SHP77 (cell line): ENCODE measurements around the gene FNBP1L.

Experiments used
- DNase-seq, 2 experiments: peaks; one replicate each; lab custom pipeline; 2025; lab: John Stamatoyannopoulos, UW

Gene FNBP1L

DNA sequence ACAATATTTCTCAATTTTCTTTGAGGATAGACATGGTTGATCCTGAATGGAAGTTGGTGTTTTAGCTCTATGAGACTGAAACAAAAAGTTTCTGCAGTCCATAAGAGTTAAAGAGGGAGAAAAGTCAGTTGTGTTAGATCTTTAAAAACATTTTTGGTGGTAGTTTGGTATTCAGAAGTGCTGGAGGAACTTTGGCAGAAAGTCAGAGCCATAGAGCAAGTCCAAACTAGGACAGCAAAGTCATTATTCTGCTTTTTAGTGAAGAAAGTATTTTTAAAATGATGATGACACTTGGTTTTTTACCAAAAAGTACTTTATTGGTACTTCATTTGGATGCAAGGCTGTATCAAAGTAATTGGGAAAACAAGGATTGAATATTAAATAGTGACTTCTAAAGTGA is 41.8 kb downstream of the FNBP1L start:
- no peak for DNase-seq

GRCh38 chr1:93490357-93490756 is 42.4 kb downstream of the FNBP1L start:
- DNase-seq = no peak

GRCh38 chr1:93495911-93496310 is 48.0 kb downstream of the FNBP1L start:
- no peak for DNase-seq

DNA sequence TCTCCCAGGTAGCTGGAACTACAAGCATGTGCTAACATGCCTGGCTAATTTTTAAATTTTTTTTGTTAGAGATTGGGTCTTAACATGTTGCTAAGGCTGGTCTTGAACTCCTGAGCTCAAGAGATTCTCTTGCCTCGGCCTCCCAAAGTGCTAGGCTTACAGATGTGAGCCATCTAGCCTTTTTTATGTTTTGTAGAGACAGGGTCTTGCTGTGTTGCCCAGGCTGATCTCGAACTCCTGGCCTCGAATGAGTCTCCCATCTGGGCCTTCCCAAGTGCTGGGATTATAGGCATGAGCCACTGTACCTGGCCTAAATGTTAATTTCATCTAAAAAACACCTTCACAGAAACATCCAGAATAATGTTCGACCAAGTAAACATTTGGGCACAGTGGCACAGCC is 48.6 kb downstream of the FNBP1L start:
- no peak for DNase-seq

DNA sequence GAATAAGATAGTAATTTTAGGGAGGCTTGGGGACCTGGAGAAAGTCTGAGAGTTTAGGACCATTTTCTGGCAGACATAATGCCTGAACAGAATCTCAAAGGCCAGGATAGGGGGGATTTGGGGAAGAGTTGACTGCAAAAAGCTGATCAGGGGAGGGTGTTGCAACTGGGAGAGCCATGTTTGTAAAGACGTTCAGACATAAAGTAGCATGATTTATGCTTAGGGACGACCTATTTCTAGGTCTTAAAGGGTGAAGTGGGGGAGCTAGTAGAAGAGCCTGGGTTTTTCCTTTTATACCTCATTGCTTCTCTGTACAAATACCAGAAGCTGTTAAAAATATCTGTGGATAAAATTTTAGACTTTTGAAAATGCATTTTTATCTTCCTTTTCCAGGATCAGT is 51.2 kb downstream of the FNBP1L start:
- no peak for DNase-seq

DNA sequence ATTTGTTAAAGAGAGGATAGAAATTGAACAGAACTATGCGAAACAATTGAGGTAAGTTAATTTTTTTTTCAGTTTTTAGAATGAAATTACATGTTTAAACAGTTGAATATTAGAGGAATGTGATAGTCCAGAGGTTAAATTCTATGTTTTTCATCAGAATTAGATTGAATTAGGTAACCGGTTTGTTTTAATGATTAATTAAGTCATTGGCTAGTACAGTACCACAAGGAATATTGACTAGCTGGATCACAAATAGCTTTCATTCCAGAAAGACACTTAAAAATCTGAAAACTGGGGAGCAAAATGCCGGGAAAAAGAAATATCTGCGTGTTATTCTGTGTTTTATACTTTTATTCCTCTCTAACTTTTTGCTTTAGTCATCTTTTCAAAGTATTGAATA is 51.6 kb downstream of the FNBP1L start:
- DNase-seq = no peak

DNA sequence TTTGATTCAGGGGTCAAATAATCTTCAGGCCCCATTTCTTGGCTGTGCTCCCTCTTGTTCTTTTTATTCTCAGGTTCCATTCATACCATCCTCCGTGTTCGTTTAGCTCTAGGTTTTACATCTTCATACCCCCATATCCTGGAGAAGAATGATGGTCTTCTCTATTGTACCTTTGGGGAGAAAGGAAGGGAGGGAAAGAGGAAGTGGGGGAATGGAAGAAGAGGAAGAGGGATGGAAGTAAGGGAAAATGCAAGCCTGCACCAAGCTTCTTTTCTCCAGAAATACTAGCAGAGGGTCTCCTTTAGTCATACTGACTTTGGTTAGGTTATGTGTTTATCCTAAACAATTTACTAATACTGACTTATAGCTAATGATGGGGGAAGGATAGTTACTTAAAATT is 52.4 kb downstream of the FNBP1L start:
- DNase-seq = no peak

- DNase-seq = no peak
Measured at GRCh38 chr1:93501399-93501798, 53.5 kb downstream of the FNBP1L start.

- no peak for DNase-seq
Measured at GRCh38 chr1:93501829-93502369, 54.0 kb downstream of the FNBP1L start.

DNA sequence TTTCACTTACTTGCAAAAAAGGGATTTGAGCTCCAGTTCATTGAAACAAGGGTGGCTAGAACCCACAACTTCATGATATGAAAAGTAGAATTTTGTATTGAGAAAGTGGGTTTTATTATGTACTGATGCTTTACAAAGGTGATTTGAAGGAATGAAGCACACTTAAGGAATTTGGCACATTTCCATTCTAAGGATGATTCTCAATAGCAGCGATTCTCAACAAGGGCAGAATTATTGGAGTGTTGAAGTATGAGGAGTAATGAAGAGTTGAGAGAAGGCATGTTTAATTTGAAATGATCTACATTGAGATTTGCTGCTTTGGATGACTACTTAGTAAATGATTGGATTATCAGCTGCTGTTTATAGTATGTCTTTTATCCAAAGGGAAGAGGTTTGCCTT is 54.7 kb downstream of the FNBP1L start:
- DNase-seq = no peak

GRCh38 chr1:93503163-93503562 is 55.2 kb downstream of the FNBP1L start:
- DNase-seq = no peak

GRCh38 chr1:93503816-93504215 is 55.9 kb downstream of the FNBP1L start:
- no peak for DNase-seq

DNA sequence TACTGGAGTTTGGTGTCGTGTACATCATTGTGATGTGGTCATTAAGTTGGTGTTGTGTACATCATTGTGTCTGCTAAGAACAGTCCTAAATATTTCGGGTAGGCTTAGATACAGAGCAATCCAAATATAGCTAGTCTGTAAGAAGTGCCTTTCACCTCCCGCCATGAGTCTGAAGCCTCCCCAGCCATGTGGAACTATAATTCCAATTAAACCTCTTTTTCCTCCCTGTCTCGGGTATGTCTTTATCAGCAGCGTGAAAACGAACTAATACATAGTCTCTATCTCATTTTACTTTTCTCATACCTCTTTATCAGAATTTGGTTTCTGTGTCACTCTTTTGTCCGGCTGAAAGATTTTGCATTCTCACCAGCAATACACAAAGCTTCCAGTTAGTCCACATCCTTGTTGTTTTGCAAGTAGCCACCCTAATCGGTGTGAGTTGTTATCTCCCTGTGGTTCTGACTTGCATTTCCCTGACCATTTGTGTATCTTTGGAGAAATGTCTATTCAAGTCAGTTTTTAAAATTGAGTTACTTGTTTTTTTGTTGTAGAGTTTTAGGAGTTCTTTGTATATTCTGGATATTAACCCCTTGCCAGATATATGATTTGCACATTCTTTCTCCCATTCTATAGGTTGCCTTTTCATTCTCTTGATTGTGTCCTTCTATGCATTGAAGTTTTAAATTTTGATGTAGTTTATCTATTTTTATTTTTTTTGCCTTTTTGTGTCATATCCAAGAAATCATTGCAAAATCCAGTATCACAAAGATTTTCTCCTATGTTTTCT is 56.5 kb downstream of the FNBP1L start:
- no peak for DNase-seq

DNA sequence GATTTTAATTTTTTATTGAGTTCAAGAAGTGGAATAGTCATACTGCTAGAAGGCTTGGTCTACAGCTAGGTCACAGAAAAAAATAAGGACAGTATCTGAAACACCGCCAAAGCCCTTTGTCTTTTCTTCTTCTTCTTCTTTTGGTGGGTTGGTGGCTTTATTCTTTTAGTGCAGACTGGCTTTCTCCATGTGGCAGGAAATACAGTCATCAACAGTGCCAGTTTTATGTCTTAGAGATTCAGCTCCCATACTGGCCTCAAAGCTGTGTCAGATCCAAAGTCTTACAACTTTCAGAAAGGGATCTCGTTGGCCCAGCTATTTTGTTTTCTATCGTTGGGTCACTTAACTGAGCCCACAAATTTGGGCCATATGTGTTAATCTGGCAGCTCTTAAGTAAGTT is 58.2 kb downstream of the FNBP1L start:
- no peak for DNase-seq

- DNase-seq = no peak
Measured at GRCh38 chr1:93516164-93516563, 68.2 kb downstream of the FNBP1L start.

DNA sequence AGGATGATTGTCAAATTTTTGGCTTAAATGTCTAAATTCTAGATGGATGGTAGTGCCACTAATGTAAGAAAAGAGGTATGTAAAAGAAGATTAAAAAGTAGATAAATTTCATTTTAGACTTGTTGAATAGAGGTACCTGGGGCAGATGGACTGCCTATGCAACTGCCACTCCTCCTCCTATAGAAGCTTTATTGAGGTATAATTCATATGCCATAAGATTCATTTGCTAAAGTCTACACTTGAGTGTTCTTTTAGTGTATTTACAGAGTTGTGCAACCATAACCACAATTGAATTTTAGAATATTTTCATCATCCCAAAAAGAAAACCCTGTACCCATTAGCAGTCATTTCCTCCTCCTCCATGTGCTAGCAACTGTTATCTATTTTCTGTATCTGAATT is 70.6 kb downstream of the FNBP1L start:
- no peak for DNase-seq

GRCh38 chr1:93519199-93519829 is 71.4 kb downstream of the FNBP1L start:
- no peak for DNase-seq

GRCh38 chr1:93521618-93522017 is 73.7 kb downstream of the FNBP1L start:
- DNase-seq = no peak

- no peak for DNase-seq
Measured at GRCh38 chr1:93522721-93523120, 74.8 kb downstream of the FNBP1L start.

- no peak for DNase-seq
Measured at GRCh38 chr1:93525431-93525830, 77.5 kb downstream of the FNBP1L start.

- no peak for DNase-seq
Measured at GRCh38 chr1:93526431-93526830, 78.5 kb downstream of the FNBP1L start.

DNA sequence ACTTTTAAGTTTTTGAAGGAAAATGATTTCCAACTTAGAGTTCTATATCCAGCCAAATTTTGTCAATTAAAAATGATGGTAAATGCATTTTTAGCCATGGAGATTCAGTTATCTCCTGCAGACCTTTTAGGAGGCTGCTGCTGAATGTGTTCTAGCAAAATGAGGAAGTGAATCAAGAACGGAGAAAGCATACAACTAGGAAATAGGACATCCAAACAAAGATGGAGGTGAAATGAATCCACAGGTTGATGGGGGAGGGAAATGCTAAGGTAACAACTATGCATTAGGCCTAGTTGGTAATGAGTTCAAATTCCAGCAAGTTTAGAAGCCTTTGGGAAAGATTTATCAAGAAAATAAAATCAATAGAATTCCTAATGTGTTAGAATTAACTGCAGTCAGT is 80.5 kb downstream of the FNBP1L start:
- DNase-seq = no peak

DNA sequence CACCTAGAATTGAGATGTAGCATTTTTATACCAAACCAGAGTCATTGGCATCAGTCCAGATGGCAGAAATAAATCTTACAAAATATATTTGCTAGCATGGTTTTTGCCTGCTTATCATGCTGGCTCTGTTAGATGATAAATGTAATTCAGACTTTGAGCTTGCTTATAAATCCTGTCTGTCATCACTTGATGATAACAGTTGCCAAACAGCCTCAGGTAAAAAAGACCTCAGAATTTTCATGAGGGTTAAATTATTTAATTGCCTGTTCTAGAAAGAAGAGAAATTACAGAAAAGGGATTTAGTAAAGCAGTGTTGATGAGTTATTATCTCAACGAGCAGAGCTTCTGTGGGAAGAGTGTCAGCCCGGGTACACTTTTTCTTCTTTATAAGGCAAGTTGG is 83.3 kb downstream of the FNBP1L start:
- DNase-seq = no peak
